HepG2 (cell line): Measurements from ENCODE around the gene SMARCD1. TPM values are rescaled to one million over a fixed set of nuclear protein-coding genes. Genes with fewer than 3 reads are reported as not detected.

Source experiments
- ATAC-seq: fragments of 200-7000 bp; cut with Tn5 transposase; 3 replicates; pipeline ENCODE4 v1.9.1; 2020; ENCODE audit warnings: mild to moderate bottlenecking, moderate library complexity
- BruUV-seq: library from RNA; stranded (reverse); fragments of 400-500 nt; replicated peaks from 2 replicates; lab custom pipeline; 2021; lab: Mats Ljungman, UMichigan
- CTCF ChIA-PET: fragments of 300-600 bp; formaldehyde crosslinking; extraction: SDS; loops from one replicate; lab custom pipeline; 2021; ENCODE audit warnings: low total read pairs, inconsistent platforms, low intra/inter-chr PET ratio; lab: Yijun Ruan, JAX
- POLR2A ChIA-PET: fragments of 350-600 bp; sonication (Branson Sonifier 250); formaldehyde crosslinking; loops from one replicate; lab custom pipeline; 2020; ENCODE audit warnings: antibody characterized with exemption, inconsistent platforms; lab: Yijun Ruan, JAX
- DNase-seq: peaks from one replicate; pipeline ENCODE4 v3.0.0-alpha.2; 2015; ENCODE audit warnings: low spot score
- FAIRE-seq: peaks from 3 replicates; lab custom pipeline; 2011; peaks lifted over from hg19 to GRCh38; lab: Jason Lieb, UNC
- H2AFZ ChIP-seq: one replicate; pipeline ENCODE4 v1.6.1; 2011; ENCODE audit warnings: low read length, inconsistent platforms
- H3K27ac ChIP-seq: fragments of 300-600 bp; 3 replicates; pipeline ENCODE4 v1.8.0; 2011; ENCODE audit warnings: mixed run types, mild to moderate bottlenecking, mixed read lengths, low read length, inconsistent platforms; ENCODE audit not compliant: insufficient read depth; ENCODE audit errors: extremely low read length
- H3K27me3 ChIP-seq, 2 experiments: fragments of 200-600 bp in 1 of 2; 2 replicates in 1 of 2; 3 replicates in 1 of 2; pipeline versions ENCODE4 v1.6.0 to v1.8.0; 2011; ENCODE audit warnings: low read length in 2 of 2, mild to moderate bottlenecking in 2 of 2, moderate library complexity in 2 of 2, inconsistent platforms in 1 of 2; ENCODE audit not compliant: insufficient read depth in 2 of 2, control insufficient read depth in 1 of 2
- H3K36me3 ChIP-seq, 2 experiments: fragments of 200-600 bp in 1 of 2; replicated peaks in 1 of 2; 2 replicates in 1 of 2; 3 replicates in 1 of 2; pipeline versions ENCODE4 v1.5.1 to v1.8.0; 2011; ENCODE audit warnings: low read length in 2 of 2, inconsistent platforms in 1 of 2; ENCODE audit not compliant: insufficient read depth in 2 of 2, control insufficient read depth in 1 of 2
- H3K4me1 ChIP-seq: 2 replicates; pipeline ENCODE4 v1.5.1; 2012; ENCODE audit warnings: low read length, inconsistent platforms; ENCODE audit not compliant: insufficient read depth
- H3K4me2 ChIP-seq: 2 replicates; pipeline ENCODE4 v1.6.0; 2011; ENCODE audit warnings: low read depth, low read length, inconsistent platforms
- H3K4me3 ChIP-seq, 3 experiments: fragments of 200-600 bp in 1 of 3; sonication (generic), shearing (Covaris generic) in 1 of 3; replicated peaks in 1 of 3; 2 replicates each; pipeline ENCODE4 v1.5.1; 2011 to 2016; ENCODE audit warnings: low read length in 3 of 3, inconsistent platforms in 2 of 3, low read depth in 2 of 3, mild to moderate bottlenecking in 2 of 3, control low read depth in 1 of 3, mixed read lengths in 1 of 3; ENCODE audit not compliant: insufficient read depth in 1 of 3
- H3K79me2 ChIP-seq: one replicate; pipeline ENCODE4 v1.6.1; 2011; ENCODE audit warnings: low read length, inconsistent platforms; ENCODE audit not compliant: insufficient read depth
- H3K9ac ChIP-seq: 2 replicates; pipeline ENCODE4 v1.6.0; 2011; ENCODE audit warnings: mild to moderate bottlenecking, low read depth, low read length, inconsistent platforms; ENCODE audit not compliant: insufficient read depth
- H3K9me3 ChIP-seq: 2 replicates; pipeline ENCODE4 v1.5.1; 2012; ENCODE audit warnings: mild to moderate bottlenecking, low read length
- H4K20me1 ChIP-seq: 2 replicates; pipeline ENCODE4 v1.6.0; 2011; ENCODE audit warnings: inconsistent platforms, mild to moderate bottlenecking, low read length, moderate library complexity; ENCODE audit not compliant: insufficient read depth
- MEIS2 ChIP-seq: sonication (generic); formaldehyde crosslinking; IDR thresholded peaks from 2 replicates; pipeline ENCODE4 v1.9.0; 2021; ENCODE audit warnings: mild to moderate bottlenecking, missing genetic modification reagents
- ZNF18 ChIP-seq: sonication (generic); formaldehyde crosslinking; IDR thresholded peaks from 2 replicates; pipeline ENCODE4 v1.8.0; 2022; ENCODE audit warnings: mild to moderate bottlenecking, missing genetic modification reagents; ENCODE audit not compliant: insufficient replicate concordance
- ZNF251 ChIP-seq: sonication (generic); formaldehyde crosslinking; IDR thresholded peaks from 2 replicates; pipeline ENCODE4 v1.9.0; 2021; ENCODE audit warnings: mild to moderate bottlenecking, missing genetic modification reagents
- ZNF780A ChIP-seq: sonication (generic); formaldehyde crosslinking; IDR thresholded peaks from 2 replicates; pipeline ENCODE4 v1.8.0; 2022; ENCODE audit warnings: mild to moderate bottlenecking, missing genetic modification reagents, moderate library complexity
- WGBS: methylation state at CpG from one replicate; pipeline ENCODE4 v1.1.6; 2017; ENCODE audit warnings: low lambda C conversion rate; 5-methylcytosine and 5-hydroxymethylcytosine counted together
- in situ Hi-C: cut with HindIII; loops from 2 replicates; pipeline ENCODE4 v1.10.0; 2017; ENCODE audit warnings: low pct_unique_long_range_greater_than_20kb; ENCODE audit not compliant: extremely low pct_ligation_motif_present
- intact Hi-C: fragments of 100-400 bp; cut with micrococcal nuclease; formaldehyde crosslinking; loops from one replicate; pipeline ENCODE4 v1.10.0; 2022; ENCODE audit not compliant: unreplicated experiment
- polyA plus RNA-seq, 8 experiments: library from polyadenylated mRNA; depleted of rRNA in 3 of 8; stranded (reverse) in 7 of 8; unstranded in 1 of 8; fragments of >200 nt; fragmentation: Illumina TruSeq in 4 of 8; extraction: Trizol in 4 of 8; gene quantifications; 2 replicates each; pipeline versions ENCODE4 v1.2.1 to v1.2.3, GENCODE V29; 2011 to 2016; ENCODE audit warnings: low read depth in 4 of 8, missing spikeins in 1 of 8, mixed read lengths in 1 of 8; ENCODE audit not compliant: insufficient read depth in 1 of 8
- total RNA-seq, 5 experiments: library from RNA; depleted of rRNA; stranded (reverse); fragments of >200 nt; fragmentation: Illumina TruSeq; extraction: Trizol; gene quantifications; 2 replicates each; pipeline ENCODE4 v1.2.3, GENCODE V29; 2016; ENCODE audit warnings: low read depth in 1 of 5

The SMARCD1 gene
- total and polyA plus RNA-seq, 2 of the 13 experiments (the other 11 are each of a cell fraction or from before 2014, with no cell fraction given) = 51.7 to 54.6 TPM

GRCh38 chr12:50058743-50059312 lies 26.3 kb upstream of the SMARCD1 start:
- FAIRE-seq = no peak
- in situ Hi-C loops (loop anchor here (5.0 to 10.0 kb wide), 2 partner anchors 87 to 194 kb away; partner anchors contain the start of gene AQP6), intact Hi-C loops (no loop called here)

More at GRCh38 chr12:50058743-50059312, 26.3 kb upstream of the SMARCD1 start:
- no peak for ATAC-seq
- DNase-seq = no peak
- POLR2A ChIA-PET = no interaction called here
- BruUV-seq = no TSS peak
- Histone ChIP-seq H3K79me2 (no peaks in the 10 kb centered on the region), H3K9me3 (no peaks in the 10 kb centered on the region), H3K4me1 (peaks cover 24% of the 10 kb centered on the region), H2AFZ (no peak overlapping the region), H4K20me1 (no peaks in the 10 kb centered on the region), H3K4me3 (no peak overlapping the region), H3K4me2 (no peak overlapping the region), H3K27ac (no peak overlapping the region)
- CTCF ChIA-PET = interaction anchor here (4.7 kb wide), 1 partner anchor 91 kb away, joined by 65 read pairs; no protein-coding TSS in a partner anchor
- TF ChIP-seq ZNF18 (CRISPR knock-in tag) (no peak), MEIS2 (CRISPR knock-in tag) (no peak), ZNF251 (CRISPR knock-in tag) (no peak), ZNF780A (no peak)
- TF ChIP-seq, all 625 proteins: peak for 0
- WGBS = 63% methylated on average over 2 of the region's 15 CpGs
- Histone ChIP-seq H3K36me3 (no peaks in the 10 kb centered on the region), H3K9ac (no peak overlapping the region), H3K27me3 (peaks cover 9 to 31% of the 10 kb centered on the region in 2 experiments; a peak in 4 of 5 replicates)
